Measurements from ENCODE around the gene DYNLRB1. TPM values are rescaled to one million over a fixed set of nuclear protein-coding genes. Genes with fewer than 3 reads are reported as not detected.

DYNLRB1 gene
- total and polyA plus RNA-seq, 2 of the 13 experiments (the other 11 are each of a cell fraction or from before 2014, with no cell fraction given) = 140 to 244 TPM

- TF ChIP-seq RERE (CRISPR knock-in tag; IDR thresholded peaks at IDR 0.05; ENCODE audit: low read depth) (no peak), ZNF687 (CRISPR knock-in tag; IDR thresholded peaks at IDR 0.05) (peak; percentile 36; the same call in 1 of the 2 replicates), RELA (CRISPR knock-in tag; IDR thresholded peaks at IDR 0.05) (no peak), EZH2 (conservative IDR thresholded peaks at IDR 0.05; ENCODE audit: low read depth, low read length) (no peak), MXD1 (CRISPR knock-in tag; IDR thresholded peaks at IDR 0.05) (0 out of 2 replicates have a peak, but pooled peaks have one; percentile 15)
Measured at GRCh38 chr20:34567892-34568865, 52.0 kb downstream of the DYNLRB1 start (continued).

Measured in HepG2 (cell line).